NCI-H446 treated with DMSO at 0.1 percent for 48 hours (cell line): ENCODE results near the gene RAB11FIP3.

Experiments used
- DNase-seq: peaks from one replicate; lab custom pipeline; 2025; lab: John Stamatoyannopoulos, UW

Gene RAB11FIP3

GRCh38 chr16:567373-568256, 142.2 kb downstream of the RAB11FIP3 start:
- no peak for DNase-seq

GRCh38 chr16:568401-569258, 143.2 kb downstream of the RAB11FIP3 start:
- no peak for DNase-seq

GRCh38 chr16:569445-570254, 144.2 kb downstream of the RAB11FIP3 start, which contains the start of gene PIGQ:
PIGQ (plus strand) TSS chr16:569968; CDS start chr16:574075, 4,107 bp downstream.
- no peak for DNase-seq
